Measurements from ENCODE around the gene ILF3.

DNA sequence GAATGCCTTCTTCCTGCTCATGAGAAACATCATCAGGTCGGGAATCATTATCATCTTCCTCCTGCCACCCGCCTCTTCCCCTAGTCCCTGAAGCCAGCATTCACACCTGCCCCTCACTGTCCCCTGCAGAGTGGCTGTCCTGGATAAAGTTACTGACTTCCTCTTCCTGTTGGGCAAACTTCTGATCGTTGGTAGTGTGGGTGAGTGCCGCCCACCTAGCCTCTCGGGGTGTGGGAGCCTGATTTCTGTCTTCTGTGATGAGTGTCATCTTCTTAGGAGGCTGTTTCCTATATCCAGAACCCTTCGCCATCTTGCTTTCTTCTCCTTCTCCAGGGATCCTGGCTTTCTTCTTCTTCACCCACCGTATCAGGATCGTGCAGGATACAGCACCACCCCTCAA is 16.3 kb upstream of the ILF3 start:
- TF ChIP-seq EZH2 (IDR thresholded peaks at IDR 0.05) (no peak), POLR2A (IDR thresholded peaks at IDR 0.05; ENCODE audit: borderline replicate concordance, extremely low read depth, insufficient read depth, insufficient read length) (no peak), ZFX (IDR thresholded peaks at IDR 0.05) (no peak), POLR2AphosphoS5 (IDR thresholded peaks at IDR 0.05; ENCODE audit: low read depth, low read length) (no peak), TCF7L2 (IDR thresholded peaks at IDR 0.05; ENCODE audit: borderline replicate concordance, extremely low read depth, insufficient read depth, insufficient read length) (no peak), SRF (IDR thresholded peaks at IDR 0.05; ENCODE audit: low read depth) (no peak), EZH2phosphoT487 (IDR thresholded peaks at IDR 0.05; ENCODE audit: borderline replicate concordance) (no peak)
- TF ChIP-seq, protein P1, sequence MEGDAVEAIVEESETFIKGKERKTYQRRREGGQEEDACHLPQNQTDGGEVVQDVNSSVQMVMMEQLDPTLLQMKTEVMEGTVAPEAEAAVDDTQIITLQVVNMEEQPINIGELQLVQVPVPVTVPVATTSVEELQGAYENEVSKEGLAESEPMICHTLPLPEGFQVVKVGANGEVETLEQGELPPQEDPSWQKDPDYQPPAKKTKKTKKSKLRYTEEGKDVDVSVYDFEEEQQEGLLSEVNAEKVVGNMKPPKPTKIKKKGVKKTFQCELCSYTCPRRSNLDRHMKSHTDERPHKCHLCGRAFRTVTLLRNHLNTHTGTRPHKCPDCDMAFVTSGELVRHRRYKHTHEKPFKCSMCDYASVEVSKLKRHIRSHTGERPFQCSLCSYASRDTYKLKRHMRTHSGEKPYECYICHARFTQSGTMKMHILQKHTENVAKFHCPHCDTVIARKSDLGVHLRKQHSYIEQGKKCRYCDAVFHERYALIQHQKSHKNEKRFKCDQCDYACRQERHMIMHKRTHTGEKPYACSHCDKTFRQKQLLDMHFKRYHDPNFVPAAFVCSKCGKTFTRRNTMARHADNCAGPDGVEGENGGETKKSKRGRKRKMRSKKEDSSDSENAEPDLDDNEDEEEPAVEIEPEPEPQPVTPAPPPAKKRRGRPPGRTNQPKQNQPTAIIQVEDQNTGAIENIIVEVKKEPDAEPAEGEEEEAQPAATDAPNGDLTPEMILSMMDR (IDR thresholded peaks at IDR 0.05 in 2 of 3, conservative IDR thresholded peaks at IDR 0.05 in 1 of 3; ENCODE audit: borderline replicate concordance in 1 of 3, insufficient read depth in 1 of 3, low read depth in 2 of 3, low read length in 2 of 3): no peak
